ENCODE measurements around the gene TRPV2. TPM values are rescaled to one million over a fixed set of nuclear protein-coding genes. Genes with fewer than 3 reads are reported as not detected.

TRPV2 gene
- total RNA-seq, 4 donors from 2014 or later = 3.9 to 19.0 (median 7.7) TPM

DNA sequence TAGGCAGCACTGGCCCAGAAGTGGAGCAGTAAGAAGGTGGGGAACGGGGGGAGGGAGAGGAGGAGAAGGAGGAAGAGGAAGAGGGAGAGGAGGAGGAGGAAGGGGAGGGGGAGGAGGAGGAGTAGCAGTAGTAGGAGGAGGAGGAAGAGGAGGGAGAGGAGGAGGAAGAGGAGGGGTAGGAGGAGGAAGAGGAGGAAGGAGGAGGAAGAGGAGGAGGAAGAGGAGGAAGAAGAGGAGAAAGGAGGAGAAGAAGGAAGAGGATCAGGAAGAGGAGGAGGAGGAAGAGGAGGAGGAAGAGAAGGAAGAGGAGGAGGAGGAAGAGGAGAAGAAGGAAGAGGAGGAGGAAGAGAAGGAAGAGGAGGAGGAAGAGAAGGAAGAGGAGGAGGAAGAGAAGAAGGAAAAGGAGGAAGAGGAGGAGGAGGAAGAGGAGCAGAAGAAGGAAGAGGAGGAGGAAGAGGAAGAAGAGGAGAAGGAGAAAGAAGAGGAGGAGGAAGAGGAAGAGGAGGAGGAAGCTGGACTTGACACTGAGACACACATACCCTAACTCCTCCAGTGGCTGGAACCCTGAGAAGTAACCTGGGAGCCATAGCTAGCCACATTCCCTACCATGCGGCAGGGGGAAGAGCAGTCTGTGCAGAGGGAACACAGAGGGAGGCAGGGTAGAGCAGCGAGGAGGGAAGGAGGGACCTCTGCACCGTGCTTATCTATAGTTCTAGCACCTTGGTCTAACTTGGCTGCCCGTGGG lies 40.8 kb downstream of the TRPV2 start:
- peak overlapping the region in 1 of 4 donors; percentile 19 for H3K27ac ChIP-seq
- no peak for DNase-seq

DNA sequence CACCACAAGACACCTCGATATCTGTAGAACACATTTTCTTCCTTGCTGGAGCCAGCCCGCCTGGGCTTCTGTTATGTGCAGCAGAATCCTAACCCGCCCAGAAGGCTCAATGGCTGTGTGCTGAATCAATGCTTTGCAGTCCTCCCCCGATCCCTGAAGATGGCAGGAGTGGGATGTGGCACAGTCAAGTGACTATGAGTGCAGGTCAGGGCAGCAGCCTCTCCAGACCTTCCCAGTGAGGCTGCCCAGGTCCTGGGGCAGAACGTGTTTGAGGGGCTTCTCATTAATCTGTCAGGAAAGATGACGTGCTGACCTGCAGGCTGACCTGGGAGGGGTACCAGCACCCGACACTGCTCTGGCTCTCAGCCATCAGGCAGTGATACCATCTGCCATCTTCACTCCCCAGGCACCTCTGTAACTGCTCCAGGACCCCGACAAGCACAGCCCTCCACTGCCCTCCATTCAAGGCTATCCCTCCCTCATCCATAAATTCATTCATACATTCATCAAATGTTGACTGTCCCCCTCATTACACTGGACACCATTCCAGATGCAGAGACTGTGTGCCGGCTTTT lies 41.5 kb downstream of the TRPV2 start:
- peak overlapping the region in 1 of 4 donors; percentile 19 for H3K27ac ChIP-seq
- H3K36me3 ChIP-seq = peaks cover 0 to 38% (median 0%) of the 10 kb centered on the region in 3 donors
- TF ChIP-seq POLR2A (IDR thresholded peaks at IDR 0.05) = no peak
- TF ChIP-seq, protein P1, sequence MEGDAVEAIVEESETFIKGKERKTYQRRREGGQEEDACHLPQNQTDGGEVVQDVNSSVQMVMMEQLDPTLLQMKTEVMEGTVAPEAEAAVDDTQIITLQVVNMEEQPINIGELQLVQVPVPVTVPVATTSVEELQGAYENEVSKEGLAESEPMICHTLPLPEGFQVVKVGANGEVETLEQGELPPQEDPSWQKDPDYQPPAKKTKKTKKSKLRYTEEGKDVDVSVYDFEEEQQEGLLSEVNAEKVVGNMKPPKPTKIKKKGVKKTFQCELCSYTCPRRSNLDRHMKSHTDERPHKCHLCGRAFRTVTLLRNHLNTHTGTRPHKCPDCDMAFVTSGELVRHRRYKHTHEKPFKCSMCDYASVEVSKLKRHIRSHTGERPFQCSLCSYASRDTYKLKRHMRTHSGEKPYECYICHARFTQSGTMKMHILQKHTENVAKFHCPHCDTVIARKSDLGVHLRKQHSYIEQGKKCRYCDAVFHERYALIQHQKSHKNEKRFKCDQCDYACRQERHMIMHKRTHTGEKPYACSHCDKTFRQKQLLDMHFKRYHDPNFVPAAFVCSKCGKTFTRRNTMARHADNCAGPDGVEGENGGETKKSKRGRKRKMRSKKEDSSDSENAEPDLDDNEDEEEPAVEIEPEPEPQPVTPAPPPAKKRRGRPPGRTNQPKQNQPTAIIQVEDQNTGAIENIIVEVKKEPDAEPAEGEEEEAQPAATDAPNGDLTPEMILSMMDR (IDR thresholded peaks at IDR 0.05) = no peak

More for the DNA sequence above, 40.8 kb downstream of the TRPV2 start:
- Histone ChIP-seq H3K27me3 (no peaks in the 10 kb centered on the region), H3K4me1 (no peaks in the 10 kb centered on the region), H3K36me3 (peaks cover 0 to 31% (median 0%) of the 10 kb centered on the region in 3 donors), H3K9me3 (no peaks in the 10 kb centered on the region), H3K4me3 (no peak overlapping the region)
- TF ChIP-seq POLR2A (IDR thresholded peaks at IDR 0.05) = no peak
- TF ChIP-seq, protein P1 (IDR thresholded peaks at IDR 0.05) = no peak

DNA sequence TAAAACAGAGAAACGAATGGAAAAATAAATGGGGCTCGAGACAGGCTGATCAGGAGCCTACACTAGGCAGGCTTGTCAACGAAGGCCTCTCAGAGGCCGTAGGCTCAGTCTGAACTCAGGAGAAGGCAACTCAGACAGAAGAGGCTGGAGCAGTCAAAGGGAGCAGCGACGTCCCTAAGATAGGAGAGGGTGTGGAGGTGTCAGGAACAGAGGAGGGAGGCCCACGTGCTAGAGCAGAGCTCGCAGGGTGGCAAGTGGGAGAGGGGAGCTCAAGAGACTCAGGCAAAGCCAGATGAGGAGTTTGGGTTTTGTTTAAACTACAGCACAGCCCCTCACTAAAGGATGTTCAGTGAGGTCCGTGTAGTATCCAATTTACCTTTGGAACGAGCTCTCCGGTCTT lies 43.9 kb downstream of the TRPV2 start:
- Histone ChIP-seq H3K9me3 (no peaks in the 10 kb centered on the region), H3K36me3 (peaks cover 0 to 45% (median 0%) of the 10 kb centered on the region in 3 donors), H3K27ac (no peak overlapping the region), H3K4me1 (peaks cover 0 to 24% (median 4%) of the 10 kb centered on the region in 4 donors), H3K27me3 (no peaks in the 10 kb centered on the region), H3K4me3 (no peak overlapping the region)
- DNase-seq = no peak
- TF ChIP-seq, protein P1 (IDR thresholded peaks at IDR 0.05) = no peak
- no peak for TF ChIP-seq POLR2A (IDR thresholded peaks at IDR 0.05)

More for the DNA sequence above, 41.5 kb downstream of the TRPV2 start:
- H3K4me3 ChIP-seq = no peak overlapping the region
- H3K4me1 ChIP-seq = no peaks in the 10 kb centered on the region
- no peaks in the 10 kb centered on the region for H3K9me3 ChIP-seq
- DNase-seq = no peak
- no peaks in the 10 kb centered on the region for H3K27me3 ChIP-seq

DNA sequence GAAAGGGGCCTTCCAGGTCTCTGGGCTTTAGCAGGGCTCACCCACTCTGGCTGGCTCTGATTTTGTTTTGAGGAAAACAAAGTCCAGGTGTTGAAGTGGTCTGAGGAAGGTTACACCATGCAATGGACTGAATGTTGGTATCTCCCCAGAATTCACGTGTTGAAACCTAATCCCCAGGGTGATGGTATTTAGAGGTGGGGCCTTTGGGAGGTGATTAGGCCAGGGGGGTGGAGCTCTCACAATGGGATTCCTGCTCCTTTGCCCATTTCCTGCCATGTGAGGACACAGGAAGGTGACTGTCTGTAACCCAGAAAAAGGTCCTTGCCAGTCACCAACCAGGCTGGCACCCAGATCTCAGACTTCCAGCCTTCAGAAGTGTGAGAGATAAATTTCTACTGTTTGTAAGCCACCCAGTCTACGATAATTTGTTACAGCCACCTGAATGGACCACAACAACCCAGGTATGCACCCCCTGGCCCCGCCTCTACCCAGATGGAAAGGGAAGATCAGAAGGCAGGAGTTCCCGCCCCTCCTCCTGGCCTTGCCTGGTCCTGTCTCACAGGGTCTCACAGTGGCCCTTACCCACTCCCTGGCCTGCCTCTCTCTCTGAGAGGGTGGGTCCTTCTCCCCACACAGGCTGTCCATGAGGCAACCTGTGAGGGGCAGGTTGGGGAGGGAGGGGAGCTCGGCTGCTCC lies 44.6 kb downstream of the TRPV2 start:
- Histone ChIP-seq H3K36me3 (peaks cover 0 to 45% (median 0%) of the 10 kb centered on the region in 3 donors), H3K4me3 (no peak overlapping the region), H3K4me1 (peaks cover 0 to 32% (median 5%) of the 10 kb centered on the region in 4 donors), H3K27me3 (no peaks in the 10 kb centered on the region), H3K9me3 (no peaks in the 10 kb centered on the region), H3K27ac (peak overlapping the region in 1 of 4 donors; percentile 59)
- DNase-seq = no peak
- no peak for TF ChIP-seq POLR2A (IDR thresholded peaks at IDR 0.05)
- TF ChIP-seq, protein P1 (IDR thresholded peaks at IDR 0.05) = no peak

DNA sequence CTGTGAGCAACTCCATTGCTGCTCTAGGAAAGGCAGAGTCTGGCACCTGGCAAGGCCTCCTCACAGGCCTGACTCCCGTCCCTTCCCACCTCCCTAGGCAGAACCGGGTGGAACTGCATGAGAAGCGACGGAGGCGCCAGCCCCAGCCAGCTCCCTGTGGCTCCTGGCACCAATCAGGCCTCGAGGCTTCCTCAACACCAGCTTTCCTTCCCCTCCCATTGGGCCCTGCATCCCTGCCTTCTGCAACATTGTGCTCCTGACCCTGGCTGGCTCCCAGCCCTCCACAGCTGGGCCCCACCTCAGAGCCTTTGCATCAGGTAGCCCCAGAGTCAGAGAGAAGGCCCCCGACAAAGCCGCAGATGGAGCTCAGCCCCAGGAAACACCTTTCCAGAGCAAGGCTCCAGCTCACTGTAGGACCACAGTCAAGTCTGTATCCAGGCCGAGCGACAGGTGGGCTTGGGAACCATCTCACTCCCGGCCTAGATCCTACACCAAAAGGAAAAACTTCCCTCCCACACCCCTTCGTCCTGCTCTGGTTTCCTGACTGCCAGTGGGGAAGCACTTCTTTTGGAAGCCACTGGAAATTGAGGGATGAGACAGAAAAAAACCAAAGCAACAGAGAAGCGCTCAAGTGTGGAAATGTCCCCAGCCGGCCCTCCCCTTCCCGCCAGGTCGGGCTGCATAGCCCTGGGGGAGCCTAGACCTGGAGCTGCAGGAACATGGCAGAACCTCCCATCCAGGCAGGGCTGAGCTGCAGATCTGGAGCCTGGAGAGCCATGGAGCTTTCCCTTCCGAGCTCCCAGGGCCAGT lies 45.6 kb downstream of the TRPV2 start:
- peaks cover 0 to 45% (median 0%) of the 10 kb centered on the region in 3 donors for H3K36me3 ChIP-seq
- H3K4me3 ChIP-seq = no peak overlapping the region
- no peak overlapping the region for H3K27ac ChIP-seq
- no peak for DNase-seq
- no peaks in the 10 kb centered on the region for H3K27me3 ChIP-seq
- peaks cover 0 to 37% (median 9%) of the 10 kb centered on the region in 4 donors for H3K4me1 ChIP-seq
- TF ChIP-seq, protein P1 (IDR thresholded peaks at IDR 0.05) = no peak
- TF ChIP-seq POLR2A (IDR thresholded peaks at IDR 0.05) = no peak
- no peaks in the 10 kb centered on the region for H3K9me3 ChIP-seq

All from Peyer's patch (tissue), 4 donors.